Measurements from ENCODE around the gene FCGBP.
"Not testable (repeated sequence)": the region's sequence is repeated elsewhere in the genome, so short reads cannot be mapped to it uniquely, and the experiment has no call there.

Gene FCGBP

DNA sequence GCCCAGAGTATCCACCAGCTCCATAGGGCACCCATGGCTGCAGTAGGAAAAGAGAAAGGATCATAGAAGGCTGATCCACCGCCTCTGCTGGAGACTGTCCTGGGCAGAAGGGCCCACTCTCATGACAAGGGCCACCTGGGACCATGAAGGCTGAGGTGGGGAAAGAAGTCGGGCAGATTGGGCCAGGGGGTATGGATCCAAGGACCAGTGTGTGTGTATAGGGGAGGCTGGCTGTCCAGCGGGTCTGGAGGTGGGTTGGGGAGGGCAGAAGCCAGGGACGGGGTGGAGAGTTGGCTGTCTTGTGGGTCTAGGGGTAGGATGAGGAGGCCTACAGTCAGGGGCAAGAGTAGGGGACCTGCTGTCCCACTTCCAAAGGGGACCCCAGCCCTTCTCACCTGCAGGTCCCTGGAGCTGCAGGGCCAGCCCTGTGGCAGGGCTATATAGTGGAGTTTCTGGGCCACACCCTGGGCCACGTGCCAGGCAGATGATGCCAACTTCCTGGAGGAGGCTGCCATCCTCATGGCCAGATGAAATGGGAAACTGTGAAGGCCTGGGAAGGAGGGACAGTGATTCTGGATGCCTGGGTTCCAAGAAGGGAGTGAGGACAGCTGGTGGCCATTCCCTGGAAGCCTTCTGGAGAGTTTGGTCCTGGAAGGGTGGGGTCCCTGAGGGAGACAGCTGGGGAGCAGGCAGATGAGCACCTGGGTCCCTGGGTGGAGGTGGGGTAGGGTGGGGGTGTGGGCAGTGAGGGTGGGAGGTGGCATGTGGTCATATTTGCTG lies at the start of gene FCGBP:
Gene FCGBP (minus strand): TSS at position 51 of the 780 bp plus-strand sequence.
- DNase-seq = no peak

DNA sequence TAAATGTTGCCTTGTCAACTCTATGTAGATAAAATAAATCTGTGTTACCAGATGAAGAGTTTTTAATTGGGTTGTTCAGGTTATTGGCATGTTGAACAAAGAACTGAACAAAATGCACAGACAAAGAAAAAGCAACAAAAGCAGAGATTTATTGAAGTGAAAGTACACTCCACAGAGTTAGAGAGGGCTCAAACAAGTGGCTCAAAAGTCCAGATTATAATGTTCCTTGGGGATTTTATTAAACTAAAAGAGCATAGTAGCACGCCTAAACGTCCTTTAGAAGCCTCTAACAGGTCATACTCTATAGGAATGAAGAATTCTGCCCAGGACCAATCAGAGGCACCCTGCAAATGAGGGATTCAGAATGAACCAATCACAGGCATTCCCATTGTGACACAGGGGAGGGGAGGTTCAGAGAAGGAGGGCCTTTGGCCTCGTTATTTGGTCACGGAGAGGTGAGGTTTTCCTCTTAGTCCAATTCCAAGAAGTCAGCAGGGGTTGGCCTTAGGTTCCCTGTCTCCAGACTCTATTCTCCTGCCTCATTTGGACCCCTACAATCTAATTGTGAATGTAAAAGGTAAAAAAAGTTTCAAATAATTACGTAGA lies 49.4 kb upstream of the FCGBP start:
- no peak for DNase-seq

DNA sequence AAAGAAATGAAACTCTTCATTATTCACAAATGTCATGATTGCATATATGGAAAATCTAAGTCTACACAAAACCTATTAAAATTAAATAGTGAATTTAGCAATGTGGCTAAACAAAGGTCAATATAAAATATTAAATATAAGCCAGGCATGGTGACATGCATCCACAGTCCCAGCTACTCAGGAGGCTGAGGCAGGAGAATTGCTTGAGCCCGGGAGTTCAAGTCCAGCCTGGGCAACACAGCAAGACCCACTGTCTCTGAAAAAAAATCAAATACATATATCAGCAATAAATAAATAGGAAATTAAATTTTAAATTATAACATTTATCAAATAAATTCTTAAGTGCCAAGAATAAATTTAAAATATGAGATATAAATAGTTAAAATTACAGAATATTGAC lies 48.4 kb upstream of the FCGBP start:
- no peak for DNase-seq

DNA sequence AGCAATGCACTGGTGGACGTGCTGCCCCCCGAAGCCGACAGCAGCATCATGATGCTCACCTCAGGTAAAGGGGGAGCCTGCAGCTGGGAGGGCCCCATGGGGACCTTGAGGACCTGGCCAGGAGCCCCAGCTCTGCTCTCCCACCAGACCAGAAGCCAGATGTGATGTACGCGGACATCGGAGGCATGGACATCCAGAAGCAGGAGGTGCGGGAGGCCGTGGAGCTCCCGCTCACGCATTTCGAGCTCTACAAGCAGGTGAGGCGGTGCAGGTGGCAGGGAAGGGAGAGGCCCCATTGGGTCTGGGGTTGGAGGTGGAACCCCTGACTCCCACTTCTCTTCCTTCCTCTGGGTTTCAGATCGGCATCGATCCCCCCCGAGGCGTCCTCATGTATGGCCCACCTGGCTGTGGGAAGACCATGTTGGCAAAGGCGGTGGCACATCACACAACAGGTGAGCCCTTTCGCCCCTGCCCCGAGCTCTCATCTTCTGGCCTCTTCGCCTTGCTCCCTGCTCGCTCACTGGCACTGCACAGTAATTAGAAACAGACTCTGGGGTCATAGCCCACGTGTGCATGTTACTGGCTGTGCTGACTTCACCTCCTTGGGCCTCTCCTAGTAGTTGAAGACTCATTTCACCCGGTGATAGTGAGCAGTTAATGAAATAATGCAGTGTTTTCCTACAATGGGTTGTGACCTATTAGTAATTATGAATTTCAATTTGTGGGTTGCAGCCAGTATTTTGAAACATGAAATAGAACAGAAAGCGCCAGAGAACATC lies 40.1 kb upstream of the FCGBP start:
- DNase-seq = no peak

DNA sequence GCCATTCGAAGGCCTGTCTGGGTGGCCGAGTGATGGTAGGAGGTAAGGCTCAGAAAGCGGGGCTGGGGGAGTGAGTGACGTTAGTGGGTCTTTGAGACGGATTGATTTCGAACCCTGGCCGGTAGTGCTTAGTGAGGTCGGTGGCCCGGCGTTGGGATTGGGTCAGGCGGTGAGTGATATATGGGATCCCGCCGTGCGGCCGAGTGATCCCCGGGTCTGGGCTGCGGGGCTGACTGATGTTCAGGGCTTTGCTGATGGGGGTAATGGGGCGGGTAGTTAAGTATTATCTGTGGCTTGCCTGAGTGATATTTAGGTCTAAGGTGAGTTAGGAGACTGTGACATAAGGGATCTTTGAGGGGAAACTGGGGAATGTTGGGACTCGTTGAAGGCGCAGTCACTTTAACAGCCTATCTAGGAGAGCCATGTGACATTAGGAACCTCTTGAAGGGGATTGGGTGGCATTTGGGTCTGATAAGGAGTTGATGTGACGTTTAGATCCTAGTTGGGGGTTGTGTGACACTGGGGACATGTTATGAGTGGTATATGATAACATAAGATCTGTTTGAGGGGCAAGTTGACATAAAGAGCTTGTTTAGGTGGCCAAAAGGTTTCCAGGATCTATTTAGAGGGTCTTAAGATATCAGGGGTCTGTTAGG lies 37.1 kb upstream of the FCGBP start:
- DNase-seq = no peak

DNA sequence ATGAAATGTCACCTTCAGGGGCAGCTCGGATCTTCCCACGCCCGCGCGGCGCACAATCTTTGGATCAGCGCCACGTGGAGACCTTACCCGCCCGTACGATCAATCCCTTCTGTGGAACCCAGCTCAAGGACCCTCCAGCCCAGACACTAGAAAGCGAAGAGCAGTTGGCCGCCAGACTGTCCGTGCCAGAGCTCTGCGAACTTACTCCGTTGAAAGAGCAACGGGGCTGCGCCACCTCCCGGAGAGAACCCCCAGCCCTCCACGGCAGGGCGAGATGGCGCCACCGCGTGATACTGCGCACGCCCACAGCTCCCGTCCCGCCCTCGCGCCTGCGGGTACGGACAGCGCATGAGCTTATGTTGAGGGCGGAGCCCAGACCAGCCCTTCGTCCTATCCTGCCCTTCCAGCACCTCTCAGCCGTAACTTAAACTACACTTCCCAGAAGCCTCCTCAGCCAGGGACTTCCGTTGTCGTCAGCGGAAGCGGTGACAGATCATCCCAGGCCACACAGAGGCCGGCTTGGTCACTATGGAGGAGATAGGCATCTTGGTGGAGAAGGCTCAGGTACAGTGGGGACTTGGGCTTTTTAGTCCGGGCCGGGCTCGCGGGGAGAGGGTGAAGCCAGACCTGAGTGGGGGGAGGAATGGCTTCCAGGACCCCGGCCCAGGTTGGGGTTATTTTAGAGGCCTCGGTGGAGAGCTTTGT lies 36.4 kb upstream of the FCGBP start, which contains the start of gene PSMC4:
Gene PSMC4 (plus strand): TSS at position 491 of the 705 bp plus-strand sequence. CDS start 38 bp downstream, at position 529.
- DNase-seq = peak; percentile 99

DNA sequence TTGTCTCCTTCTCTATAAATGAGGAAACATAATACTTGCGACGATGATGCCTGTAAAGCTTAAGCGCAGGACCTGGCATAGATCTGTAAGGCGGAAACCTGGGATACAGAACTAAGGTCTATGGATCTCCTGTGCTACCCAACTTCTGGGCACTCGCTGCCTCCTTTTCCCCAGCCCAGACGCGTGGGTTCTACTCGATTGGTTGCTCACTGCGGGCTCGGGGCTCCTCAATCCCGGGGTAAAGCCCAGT lies 35.9 kb upstream of the FCGBP start:
- DNase-seq = no peak

DNA sequence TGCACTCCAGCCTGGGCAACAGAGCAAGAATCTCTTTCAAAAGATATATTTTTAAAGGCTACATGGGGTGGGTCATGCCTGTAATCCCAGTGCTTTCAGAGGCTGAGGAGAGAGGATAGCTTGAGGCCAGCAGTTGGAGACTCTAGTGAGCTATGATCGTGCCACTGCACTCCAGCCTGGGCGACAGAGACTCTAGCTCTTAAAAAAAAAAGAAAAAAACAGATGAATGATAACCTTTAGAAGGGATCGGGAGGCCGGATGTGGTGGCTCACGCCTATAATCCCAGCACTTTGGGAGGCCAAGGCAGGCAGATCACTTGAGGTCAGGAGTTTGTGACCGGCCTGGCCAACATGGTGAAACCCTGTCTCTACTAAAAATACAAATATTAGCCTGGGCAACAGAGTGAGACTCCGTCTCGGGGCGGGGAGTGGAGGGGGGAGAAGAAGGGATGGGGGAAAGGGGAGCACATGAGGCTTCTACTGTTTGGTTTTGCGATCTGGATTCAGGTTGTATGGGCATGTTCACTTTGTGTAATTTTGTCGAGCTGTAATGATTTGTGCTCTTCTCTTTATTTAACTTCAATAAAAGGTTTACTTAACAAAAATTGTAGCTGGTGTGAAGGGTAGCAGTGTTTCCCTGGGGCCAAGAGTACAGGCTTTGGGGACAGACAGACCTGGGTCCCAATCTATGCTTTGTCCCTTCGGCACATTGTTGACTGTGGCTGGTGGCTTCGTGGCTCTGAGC lies 35.4 kb upstream of the FCGBP start:
- no peak for DNase-seq

DNA sequence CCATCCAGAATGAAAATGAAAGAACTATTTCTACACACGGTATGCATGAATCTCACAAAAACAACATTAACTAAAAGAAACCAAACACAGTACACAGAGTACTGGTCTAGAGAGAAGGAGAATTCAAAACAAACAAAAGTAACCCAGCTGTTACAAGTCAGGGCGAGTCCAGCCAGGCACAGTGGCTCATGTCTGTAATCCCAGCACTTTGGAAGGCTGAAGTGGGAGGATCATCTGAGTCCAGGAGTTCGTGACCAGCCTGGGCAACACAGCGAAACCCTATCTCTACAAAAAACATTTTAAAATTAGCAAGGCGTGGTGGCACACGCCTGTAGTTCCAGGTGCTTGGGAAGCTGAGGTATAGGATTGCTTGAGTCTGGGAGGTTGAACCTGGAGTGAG lies 34.8 kb upstream of the FCGBP start:
- DNase-seq = no peak

DNA sequence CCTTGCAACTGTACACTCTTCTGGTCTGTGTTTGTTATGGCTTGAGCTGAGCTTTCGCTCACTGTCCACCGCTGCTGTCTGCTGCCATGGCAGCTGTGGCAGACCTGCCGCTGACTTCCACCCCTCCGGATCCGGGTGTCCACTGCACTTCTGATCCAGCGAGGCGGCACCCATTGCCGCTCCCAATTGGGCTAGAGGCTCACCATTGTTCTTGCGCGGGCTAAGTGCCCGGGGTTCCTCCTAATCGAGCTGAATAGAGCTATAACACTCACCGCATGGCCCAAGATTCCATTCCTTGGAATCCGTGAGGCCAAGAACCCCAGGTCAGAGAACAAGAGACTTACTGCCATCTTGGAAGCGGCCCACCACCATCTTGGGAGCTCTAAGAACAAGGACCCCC lies 34.4 kb upstream of the FCGBP start:
- DNase-seq = no peak

DNA sequence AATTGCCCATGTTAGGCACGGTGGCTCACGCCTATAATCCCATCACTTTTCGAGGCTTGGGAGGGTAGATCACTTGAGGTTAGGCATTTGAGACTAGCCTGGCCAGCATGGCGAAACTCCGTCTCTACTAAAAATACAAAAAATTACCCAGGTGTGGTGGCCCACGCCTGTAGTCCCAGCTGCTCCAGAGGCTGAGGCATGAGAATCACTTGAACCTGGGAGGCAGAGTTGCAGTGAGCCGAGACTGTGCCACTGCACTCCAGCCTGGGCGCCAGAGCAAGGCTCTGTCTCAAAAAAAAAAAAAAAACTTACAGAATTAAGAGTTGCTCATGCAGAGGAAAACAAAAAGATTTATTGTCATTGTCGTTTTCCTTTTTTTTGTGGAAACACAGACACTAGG lies 33.1 kb upstream of the FCGBP start:
- no peak for DNase-seq

DNA sequence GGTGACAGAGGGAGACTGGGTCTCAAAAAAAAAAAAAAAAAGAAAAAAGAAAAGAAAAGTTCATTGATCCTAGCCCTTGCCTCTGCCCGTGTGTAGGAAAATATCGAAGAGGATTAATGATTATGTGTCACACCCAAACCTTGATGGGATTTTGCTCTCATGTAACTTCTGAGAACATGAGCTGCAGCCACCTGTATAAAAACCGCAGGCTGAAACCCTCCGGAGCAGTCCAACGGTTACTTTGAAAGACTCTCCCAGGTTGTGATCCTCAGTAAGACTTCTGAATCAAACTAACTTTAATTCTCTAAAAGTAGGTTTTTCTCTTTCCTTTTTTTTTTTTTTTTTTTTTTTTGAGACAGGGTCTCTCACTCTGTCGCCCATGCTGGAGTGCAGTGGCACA lies 32.2 kb upstream of the FCGBP start:
- no peak for DNase-seq

DNA sequence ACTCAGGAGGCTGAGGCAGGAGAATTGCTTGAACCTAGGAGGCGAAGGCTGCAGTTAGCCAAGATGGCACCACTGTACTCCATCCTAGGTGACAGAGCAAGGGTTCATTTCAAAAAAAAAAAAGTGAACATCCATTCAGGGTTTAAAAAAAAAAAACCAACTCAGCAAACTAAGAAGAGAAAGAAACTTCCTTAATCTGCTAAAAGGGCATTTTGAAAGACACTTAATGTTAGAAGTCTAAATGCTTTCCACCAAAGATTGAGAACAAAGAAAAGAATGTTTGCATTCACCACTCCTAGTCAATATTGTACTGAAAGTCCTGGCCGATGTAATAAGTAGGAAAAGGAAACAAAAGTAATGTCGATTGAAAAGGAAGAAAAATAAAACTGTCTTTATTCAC lies 29.5 kb upstream of the FCGBP start:
- no peak for DNase-seq

DNA sequence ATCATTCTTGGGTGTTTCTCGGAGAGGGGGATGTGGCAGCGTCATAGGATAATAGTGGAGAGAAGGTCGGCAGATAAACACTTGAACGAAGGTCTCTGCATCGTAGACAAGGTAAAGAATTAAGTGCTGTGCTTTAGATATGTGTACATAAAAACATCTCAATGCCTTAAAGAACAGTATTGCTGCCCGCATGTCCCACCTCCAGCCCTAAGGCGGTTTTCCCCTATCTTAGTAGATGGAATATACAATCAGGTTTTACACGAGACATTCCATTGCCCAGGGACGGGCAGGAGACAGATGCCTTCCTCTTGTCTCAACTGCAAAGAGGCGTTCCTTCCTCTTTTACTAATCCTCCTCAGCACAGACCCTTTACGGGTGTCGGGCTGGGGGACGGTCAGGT lies 25.0 kb upstream of the FCGBP start:
- not testable (repeated sequence) for DNase-seq

DNA sequence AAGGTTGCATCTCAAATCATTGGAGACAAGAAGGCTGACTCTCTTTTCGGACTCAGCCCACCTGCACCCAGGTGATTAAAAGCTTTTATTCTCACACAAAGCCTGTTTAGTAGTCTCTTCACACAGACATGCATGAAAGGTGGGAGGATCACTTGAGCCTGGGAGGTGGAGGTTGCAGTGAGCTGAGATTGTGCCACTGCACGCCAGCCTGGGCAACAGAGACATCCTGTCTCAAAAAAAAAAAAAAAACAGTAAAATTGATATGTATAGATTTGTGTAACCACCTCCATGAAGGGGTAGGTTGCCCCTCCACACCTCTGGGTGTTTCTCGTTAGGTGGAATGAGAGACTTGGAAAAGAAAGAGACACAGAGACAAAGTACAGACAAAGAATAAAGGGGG lies 24.5 kb upstream of the FCGBP start:
- DNase-seq = not testable (repeated sequence)

DNA sequence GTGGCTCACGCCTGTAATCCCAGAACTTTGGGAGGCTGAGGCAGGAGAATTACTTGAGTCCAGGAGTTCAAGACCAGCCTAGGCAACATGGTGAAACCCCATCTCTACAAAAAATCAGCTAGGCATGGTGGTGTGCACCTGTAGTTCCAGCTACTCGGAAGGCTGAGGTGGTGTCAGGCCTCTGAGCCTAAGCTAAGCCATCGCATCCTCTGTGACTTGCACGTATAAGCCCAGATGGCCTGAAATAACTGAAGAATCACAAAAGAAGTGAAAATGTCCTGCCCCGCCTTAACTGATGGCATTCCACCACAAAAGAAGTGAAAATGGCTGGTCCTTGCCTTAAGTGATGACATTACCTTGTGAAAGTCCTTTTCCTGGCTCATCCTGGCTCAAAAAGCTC lies 23.5 kb upstream of the FCGBP start:
- not testable (repeated sequence) for DNase-seq

DNA sequence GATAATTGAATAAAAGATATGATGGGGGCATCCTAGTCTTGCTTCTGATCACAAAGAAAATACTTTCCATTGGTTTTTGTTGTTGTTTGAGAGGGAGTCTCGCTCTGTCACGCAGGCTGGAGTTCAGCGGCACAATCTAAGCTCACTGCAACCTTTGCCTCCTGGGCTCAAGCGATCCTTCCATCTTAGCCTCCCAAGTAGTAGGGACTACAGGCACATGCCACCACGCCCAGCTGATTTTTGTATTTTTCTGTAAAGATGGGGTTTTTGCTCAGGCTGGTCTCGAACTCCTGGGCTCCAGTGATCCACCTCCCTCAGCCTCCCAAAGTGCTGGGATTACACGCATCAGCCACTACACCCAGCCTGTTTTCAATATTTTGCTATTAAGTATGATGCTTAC lies 19.5 kb upstream of the FCGBP start:
- DNase-seq = no peak

DNA sequence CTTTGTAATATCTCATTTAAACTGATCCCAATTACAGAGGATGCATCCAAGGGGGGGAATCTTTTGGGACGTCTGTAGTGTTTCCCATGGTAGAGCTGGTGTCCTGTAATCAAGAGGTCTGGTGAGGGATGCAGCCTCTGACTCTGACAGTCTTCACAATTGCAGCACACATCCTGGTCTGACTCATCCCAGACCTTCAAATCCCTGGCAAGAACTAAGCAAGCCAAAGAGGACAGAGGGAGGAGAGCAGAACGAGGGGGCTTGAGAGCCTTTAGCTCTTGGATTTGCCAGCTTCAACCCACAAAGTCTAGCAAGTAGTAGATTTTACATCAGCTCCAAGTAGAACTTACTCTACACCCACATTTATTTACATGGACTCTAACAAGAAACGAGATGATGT lies 17.3 kb upstream of the FCGBP start:
- DNase-seq = no peak

DNA sequence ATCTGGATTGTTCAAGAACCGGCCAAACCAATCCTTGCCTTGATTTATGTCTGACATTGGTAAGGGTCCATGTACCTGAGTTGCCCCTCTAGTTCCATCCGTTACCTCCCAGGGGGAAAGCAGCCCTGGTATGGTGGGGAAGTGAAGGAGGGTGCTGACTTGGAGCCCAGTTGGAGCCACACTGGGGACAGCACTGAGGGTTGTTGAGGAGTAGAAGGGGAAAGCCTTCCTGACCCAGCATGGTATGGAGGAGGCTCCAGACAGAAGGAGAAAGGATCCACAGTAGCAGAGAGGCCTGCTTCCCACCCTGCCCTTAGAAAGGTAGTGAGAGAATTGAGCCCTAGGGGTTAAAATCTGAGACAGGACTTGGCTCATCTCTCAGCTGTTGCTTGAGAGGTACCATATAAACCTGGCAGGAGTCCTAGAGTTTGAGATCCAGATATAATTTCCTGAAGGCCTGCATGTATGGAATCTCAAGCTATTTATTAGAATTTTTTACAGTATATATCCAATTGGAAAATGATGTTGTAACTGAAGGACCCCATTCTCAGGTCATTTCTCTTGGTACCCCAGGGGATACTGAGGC lies 16.7 kb upstream of the FCGBP start:
- DNase-seq = no peak

DNA sequence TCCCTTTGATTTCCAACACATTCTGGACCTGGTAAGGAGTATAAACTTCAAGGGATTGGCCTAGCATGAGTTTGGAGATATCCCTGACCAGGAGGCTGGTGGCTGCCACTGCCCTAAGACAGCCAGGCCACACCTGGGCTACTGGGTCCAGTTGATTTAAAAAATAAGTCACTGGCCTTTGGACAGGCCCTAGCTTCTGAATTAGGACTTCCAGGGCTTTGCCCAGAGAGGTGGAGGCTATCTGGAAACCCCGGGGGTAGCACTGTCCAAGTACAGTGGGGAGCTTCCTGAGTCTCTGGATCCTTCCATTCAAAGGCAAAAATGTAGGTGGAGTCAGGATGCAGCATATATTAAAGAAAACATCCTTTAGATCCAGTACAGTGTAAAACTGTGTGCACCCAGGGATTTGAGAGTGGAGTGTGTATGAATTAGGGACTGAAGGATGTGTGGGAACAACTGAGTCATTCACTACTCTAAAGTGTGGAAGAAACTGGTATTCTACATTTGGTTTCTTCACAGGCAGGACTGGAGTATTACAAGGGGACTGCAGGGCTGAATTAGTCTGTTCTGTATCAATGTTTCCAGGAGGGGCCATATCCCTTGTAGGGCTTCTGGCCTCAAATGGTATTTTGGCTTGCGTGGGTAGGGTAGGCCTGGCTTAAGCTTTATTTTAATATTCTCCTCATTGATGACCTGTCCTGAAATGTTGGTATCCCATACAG lies 14.8 kb upstream of the FCGBP start:
- DNase-seq = no peak

DNA sequence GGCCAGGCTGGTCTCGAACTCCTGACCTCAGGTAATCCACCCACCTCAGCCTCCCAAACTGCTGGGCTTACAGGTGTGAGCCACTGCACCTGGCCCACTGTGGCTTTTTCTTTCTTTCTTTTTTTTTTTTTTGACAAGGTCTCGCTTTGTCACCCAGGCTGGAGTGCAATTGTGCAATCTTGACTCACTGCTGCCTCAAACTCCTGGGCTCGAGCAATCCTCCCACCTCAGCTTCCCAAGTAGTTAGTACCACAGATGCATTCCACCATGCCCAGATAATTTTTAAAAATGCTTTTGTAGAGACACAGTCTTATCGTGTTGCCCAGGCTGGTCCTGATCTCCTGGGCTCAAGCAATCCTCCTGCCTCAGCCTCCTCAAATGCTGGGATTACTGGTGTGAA lies 12.1 kb upstream of the FCGBP start:
- DNase-seq = no peak

Measured in activated CD4-positive, alpha-beta T cell treated with anti-CD3 and anti-CD28 coated beads for 1 hour (primary cell).